ENCODE data around the gene SCAMP2.
"Not testable (repeated sequence)": the region's sequence is repeated elsewhere in the genome, so short reads cannot be mapped to it uniquely, and the experiment has no call there.

Gene SCAMP2

GRCh38 chr15:74889883-74890664 lies 16.9 kb upstream of the SCAMP2 start, which contains the start of gene MPI:
MPI (plus strand) TSS chr15:74890042; CDS start chr15:74890074, 32 bp downstream.
- DNase-seq = peak; percentile 70 to 87 (median 81)

GRCh38 chr15:74889390-74889882 lies 16.3 kb upstream of the SCAMP2 start:
- DNase-seq = no peak

- no peak for DNase-seq
Observed at GRCh38 chr15:74888716-74889115, 15.6 kb upstream of the SCAMP2 start.

GRCh38 chr15:74887537-74888193 lies 14.5 kb upstream of the SCAMP2 start:
- not testable (repeated sequence) for DNase-seq

GRCh38 chr15:74885461-74885860 lies 12.3 kb upstream of the SCAMP2 start:
- DNase-seq = no peak

GRCh38 chr15:74884428-74885223 lies 11.5 kb upstream of the SCAMP2 start:
- DNase-seq = no peak

- no peak for DNase-seq
Observed at GRCh38 chr15:74882528-74882927, 9.4 kb upstream of the SCAMP2 start.

- DNase-seq = no peak
Observed at GRCh38 chr15:74878273-74878672, 5.1 kb upstream of the SCAMP2 start.

- DNase-seq = peak in 1 of 5 experiments; percentile 33
Observed at GRCh38 chr15:74873756-74874424, 725 bp upstream of the SCAMP2 start.

GRCh38 chr15:74872702-74873035 lies 496 bp downstream of the SCAMP2 start:
- DNase-seq = no peak

GRCh38 chr15:74870436-74871215 lies 2.5 kb downstream of the SCAMP2 start:
- no peak for DNase-seq

- peak in 2 of 5 experiments; percentile 37 to 94 for DNase-seq
Observed at GRCh38 chr15:74869726-74870407, 3.3 kb downstream of the SCAMP2 start.

GRCh38 chr15:74869372-74869725 lies 3.8 kb downstream of the SCAMP2 start:
- no peak for DNase-seq

GRCh38 chr15:74868059-74868458 lies 5.1 kb downstream of the SCAMP2 start:
- DNase-seq = peak in 1 of 5 experiments; percentile 83

GRCh38 chr15:74867466-74868038 lies 5.6 kb downstream of the SCAMP2 start:
- no peak for DNase-seq

GRCh38 chr15:74866090-74866489 lies 7.1 kb downstream of the SCAMP2 start:
- no peak for DNase-seq

- DNase-seq = no peak
Observed at GRCh38 chr15:74865316-74865715, 7.8 kb downstream of the SCAMP2 start.

GRCh38 chr15:74864296-74864695 lies 8.9 kb downstream of the SCAMP2 start:
- DNase-seq = no peak

- DNase-seq = peak in 1 of 5 experiments; percentile 44
Observed at GRCh38 chr15:74863239-74864056, 9.7 kb downstream of the SCAMP2 start.

GRCh38 chr15:74858369-74858740 lies 14.8 kb downstream of the SCAMP2 start:
- no peak for DNase-seq

All from T-helper 2 cell (primary cell).